ENCODE results near the gene MRPL43.
A peak's percentile ranks its signal among the peaks of the same experiment; 100 is the strongest.

Gene MRPL43

DNA sequence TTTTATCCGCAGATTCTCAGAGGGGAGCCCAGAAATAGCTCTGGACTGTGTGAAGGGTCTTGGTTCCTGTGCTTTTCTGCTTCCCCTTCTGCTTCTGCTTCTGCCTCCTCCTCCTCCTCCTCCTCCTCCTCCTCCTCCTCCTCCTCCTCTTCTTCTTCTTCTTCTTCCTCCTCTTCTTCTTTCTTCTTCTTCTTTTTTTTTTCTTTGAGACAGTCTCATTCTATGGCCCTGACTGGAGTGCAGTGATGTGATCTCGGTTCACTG is 32.1 kb upstream of the MRPL43 start:
- no peak for DNase-seq (ENCODE audit: low read depth in 2 of 2)

DNA sequence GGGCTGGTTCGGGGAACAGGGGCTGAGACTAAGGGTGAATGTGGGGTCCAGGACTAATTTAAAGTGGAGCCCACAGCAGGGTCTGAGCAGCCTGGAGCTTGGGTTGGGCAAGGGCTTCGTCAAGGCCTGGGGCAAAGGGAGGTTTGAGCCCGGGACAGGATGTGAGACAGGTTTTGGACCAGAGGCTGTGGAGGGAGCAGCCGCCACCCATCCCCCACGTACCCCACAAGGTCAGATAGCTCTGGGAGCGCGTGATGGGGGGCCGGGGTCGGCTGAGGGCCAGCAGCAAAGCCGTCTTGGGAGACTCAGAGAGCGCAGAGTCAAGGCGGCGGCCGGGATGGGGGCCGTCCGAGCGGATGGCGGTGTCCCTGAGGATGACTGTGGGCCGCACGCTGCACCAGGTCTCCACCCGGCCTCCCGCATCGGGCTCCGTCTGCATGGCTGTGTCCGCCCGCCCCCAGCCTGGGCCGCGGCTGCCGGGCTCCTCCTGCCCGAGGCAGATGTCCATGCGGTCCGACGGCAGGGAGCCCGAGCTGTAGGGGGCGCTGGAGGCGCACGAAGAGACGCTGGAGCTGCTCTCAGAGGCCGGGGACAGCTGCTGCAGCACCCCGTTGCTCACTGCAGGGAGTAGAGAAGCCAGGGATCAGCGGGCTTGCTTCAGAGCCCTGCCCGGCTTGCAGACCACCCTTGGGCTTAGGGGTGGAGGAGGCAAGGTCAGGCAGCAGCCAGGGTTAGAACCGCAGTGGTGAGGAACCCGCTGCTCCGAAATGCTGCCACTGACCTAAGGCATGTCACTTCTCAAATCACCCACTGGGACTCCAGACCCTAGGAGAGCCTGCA is 31.5 kb upstream of the MRPL43 start:
- DNase-seq (ENCODE audit: low read depth in 2 of 2), result peak in 1 of 2 donors; percentile 43

DNA sequence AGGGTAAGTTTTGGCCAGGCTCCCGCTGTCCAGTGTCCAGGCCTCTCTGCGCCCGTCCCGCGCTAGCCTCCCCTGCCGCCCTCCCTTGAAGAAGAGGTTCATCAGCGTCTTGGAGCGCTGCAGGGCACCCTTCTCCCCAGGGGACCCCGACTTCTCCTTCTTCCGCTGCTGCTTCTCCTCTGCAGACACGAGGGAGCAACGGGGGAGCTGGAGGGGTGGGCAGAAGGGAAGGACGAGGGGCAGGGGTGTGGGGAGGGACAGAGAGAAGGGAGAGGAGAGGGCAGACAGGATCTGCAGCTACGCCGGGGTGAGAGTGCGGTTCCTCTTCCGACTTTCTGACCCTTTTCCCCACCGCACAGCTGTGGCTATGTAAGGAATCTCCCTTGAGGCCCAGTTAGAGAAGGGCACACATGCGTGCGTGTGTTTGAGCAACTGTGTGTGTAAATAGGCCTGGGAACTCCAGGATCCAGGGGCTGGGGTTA is 30.9 kb upstream of the MRPL43 start:
- DNase-seq (ENCODE audit: low read depth in 2 of 2), result no peak

DNA sequence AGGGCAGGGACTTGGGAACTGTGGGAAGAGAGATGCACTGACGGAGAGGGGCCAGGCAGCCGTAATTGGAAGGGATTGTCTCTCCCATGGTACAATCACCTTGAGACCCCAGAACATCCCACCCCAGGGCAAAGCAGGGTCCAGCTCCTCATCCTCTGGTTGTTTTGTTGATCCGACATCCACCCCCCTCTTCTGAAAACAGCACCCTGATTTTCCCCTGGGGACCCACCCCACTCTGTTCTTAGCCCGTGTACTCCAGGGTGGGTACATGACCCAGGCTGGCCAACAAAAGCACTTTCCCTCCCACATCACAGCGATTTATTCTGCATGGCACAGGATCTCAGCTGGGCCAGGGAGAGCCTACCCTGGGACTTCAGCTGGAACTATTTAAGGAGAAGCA is 29.5 kb upstream of the MRPL43 start:
- no peak for DNase-seq (ENCODE audit: low read depth in 2 of 2)

DNA sequence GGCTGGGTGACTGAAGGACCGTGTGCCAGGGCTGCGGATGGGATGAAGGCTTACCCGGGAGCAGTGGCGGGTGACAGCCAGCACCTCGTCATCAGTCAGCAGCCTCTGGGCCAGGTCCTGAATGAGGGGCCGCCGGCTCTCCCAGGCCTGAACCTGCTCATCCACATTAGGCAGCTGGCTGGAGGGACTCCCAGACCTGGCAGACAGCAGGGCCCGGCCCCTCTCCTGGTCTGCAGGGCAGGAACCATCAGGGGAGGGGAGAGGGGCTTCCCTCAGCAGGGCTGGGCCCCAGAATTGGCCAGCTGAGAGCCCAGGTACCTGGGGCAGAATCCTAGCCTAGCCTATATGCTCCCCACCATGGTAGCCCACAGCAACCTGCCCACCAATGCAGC is 28.3 kb upstream of the MRPL43 start:
- DNase-seq (ENCODE audit: low read depth in 2 of 2), result no peak

DNA sequence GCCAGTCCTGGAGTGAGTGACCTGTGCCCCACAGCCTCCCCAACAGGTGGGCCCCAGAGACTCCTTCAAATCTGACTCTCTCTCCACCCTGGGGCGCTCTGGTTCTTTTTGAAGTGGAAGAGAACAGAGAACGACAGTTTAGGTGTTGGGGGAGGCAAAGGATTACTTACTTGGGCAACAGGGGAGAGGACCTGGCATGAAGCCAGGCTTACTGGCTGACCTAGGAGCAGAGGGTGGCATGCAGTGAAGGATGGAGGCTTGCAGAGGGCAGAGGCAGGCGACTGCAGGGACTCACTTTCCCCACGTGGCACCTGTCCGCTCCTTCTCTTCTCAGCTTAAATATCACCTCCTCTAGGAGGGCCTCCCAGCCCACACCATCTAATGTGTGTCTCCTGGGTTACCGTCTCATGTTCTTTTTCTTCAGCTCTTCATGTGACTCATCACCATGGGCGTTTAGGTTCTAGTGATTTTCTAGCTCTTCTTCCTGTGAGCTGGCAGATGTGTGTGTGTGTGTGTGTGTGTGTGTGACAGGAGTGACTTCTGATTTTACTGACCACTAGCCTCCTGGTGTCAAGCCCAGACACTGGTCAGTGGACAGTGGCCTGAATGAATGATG is 27.8 kb upstream of the MRPL43 start:
- no peak for DNase-seq (ENCODE audit: low read depth in 2 of 2)

DNA sequence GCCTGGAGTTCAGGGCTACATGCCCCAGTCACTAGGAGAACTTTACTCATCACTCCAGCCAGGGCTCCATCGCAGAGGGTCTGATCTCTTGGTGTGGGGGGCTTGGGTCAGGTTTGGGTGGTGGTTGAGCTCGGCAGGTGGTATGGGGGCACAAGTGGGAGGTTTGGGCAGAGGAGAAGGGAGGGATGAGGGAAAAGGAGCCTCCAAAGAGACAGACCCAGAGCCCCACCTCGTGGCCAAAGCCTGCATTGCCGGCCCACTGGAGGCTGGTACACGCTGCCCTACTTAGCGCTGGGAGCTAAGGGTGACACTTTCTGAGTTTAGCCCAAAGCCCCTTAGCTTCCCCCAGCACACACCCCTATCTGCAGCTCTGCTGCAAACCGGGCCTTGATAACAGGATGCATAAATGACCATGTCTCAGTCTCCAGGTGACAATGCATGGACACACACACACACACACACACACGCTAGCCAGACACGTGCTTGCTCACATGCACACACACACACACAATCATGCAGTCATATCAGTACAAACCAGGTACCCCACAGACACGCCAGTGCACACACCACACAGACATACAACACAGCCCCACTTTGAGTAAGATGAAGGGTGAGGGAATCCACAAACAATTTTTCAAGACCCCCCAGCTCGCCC is 27.1 kb upstream of the MRPL43 start:
- peak; percentile 36 to 62 for DNase-seq (ENCODE audit: low read depth in 2 of 2)

DNA sequence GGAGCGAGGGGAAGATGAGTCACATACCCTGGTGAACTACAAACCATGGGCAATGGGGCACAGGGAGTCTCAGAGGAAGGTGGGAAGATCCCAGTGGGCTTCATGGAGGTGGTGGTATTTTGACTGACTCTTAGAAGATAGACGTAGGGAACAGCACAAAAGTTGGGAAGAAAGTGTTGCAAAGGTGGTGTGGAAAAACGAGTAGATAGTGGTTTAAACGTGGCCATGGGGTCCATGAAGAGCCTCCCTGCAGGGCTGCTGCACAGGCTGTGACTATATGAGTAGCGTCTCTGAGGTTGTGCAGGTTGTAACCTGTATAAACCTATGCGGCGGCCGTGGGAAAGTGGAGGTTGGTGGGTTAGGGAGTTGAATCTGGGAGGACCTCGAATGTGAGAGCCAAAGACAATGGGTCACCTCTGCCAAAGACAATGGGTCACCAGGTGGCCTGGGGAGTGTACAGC is 26.1 kb upstream of the MRPL43 start:
- no peak for DNase-seq (ENCODE audit: low read depth in 2 of 2)

DNA sequence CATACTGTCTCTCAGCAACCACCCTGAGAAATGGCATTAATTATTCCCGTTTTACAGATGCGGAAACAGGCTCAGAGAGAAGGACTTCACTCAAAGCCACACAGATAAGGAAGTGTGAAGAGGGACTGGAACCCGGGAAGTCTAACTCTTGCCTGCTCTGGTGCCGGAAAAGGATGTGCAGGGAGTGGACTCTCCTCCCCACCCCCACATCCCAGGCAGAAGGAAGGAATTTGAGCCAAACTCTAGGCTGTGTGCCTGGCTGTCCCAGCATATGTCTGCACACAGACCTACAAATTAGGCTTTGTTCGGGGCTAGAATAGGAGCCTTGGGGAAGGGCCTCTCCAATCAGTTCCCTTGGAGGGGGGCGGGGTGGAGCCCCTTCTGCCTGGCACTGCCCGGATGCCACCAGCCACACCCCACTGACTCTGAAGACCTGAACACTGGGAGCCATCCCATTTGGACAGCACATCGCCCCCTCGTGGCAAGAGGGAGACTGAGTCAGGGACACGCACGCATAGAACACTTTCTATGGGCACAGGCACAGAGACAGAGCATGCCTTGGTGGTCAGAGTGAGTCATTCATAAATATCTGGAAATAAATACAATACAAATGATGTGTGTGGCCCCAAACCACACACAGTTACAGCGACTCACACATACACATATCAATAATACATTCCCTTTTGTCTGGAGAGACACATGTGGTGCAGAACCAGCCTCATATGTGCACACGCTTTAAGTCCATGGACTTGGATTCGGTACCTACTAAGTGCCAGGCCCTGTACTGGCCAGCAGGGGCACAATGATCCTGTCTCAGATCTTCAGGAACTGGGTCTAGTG is 25.4 kb upstream of the MRPL43 start:
- peak; percentile 56 to 58 for DNase-seq (ENCODE audit: low read depth in 2 of 2)

DNA sequence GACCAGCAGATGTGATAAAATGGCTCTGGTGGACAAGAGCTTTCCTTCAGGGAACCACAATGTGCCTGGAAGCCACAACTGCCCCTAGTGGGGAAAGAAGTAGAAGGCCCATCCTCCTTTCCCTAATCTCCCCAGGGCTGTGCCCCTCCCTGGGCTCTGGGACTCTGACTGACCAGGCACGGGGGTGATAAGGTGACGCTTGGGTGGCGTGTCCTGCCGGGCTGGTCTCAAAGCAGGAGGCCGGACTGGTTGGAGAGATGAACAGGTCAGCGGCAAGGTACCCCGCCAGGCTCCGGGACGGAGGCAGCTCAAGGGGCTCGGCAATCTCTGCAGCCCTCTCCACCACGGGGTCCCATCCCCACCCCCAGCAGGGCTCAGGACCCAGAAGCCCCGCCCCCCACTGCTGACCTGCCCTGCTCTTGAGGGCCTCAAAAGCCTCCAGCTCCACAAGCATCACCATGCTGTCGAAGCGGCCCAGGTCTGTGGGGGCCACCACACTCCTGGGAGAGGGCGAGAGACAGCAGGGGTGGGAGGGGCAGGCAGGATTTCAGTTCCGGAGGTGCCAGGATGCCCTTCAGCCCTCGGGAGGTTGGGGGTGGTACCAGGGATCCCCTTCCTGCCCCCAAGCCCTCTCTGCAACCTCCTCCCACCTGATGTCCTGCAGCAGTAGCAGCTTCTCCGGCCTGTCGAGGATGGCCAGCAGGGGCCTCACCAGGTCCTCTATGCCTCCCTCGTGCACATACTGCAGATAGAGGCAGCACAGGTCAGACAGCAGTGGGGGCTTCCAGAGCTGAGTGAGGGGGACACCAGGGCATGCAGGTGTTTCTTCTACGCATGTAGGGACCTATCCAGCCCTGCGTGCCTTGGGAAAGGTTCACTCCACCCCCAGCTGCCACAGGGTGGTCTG is 24.5 kb upstream of the MRPL43 start:
- no peak for DNase-seq (ENCODE audit: low read depth in 2 of 2)

DNA sequence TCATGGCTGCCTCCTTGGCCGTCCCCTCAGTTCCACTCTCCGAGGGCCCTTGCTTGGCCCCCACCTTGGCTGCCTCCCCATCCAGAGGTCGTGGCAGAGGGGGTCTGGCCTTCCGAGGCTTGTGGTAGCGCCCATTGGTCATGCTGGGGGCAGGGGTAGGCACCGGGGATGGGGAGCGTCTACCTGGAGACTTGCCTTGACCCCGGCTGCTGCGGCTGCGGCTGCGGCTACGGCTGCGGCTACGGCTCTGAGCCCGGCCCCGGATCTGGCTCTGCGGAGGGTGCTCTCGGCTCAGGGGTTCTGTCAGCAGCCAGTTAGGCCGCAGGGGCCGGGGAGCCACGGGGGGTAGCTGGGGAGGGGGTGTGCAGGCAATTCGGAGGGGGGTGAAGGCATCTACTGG is 23.0 kb upstream of the MRPL43 start:
- no peak for DNase-seq (ENCODE audit: low read depth in 2 of 2)

DNA sequence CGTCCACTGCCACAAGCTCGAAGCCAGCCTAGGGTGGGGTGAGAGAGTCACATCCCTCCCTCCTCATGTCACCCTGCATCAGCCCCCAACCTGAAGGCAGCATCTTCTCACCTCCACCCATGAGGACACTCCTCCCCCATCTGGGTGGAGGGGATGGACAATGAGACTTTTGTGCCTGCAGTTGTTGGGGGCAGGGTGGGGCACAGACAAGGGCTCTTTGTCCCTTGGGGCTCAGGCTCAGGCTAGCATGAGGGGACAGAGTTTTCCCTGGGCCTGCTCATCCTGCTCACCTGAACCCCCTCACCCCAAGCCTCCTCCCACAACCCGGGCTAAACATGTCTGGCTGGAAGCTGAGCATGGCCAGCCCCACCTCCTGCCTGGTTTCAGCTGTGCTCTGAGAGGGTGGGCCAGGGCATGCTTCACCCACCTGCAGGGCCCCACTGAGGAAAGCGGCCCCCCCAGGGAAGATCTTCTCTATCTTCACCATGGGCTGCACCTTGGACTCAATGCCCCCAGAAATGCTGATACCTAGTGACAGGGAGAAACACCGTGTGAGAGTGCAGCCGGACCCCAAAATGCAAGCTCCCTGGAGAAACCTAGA is 21.6 kb upstream of the MRPL43 start:
- no peak for DNase-seq (ENCODE audit: low read depth in 2 of 2)

DNA sequence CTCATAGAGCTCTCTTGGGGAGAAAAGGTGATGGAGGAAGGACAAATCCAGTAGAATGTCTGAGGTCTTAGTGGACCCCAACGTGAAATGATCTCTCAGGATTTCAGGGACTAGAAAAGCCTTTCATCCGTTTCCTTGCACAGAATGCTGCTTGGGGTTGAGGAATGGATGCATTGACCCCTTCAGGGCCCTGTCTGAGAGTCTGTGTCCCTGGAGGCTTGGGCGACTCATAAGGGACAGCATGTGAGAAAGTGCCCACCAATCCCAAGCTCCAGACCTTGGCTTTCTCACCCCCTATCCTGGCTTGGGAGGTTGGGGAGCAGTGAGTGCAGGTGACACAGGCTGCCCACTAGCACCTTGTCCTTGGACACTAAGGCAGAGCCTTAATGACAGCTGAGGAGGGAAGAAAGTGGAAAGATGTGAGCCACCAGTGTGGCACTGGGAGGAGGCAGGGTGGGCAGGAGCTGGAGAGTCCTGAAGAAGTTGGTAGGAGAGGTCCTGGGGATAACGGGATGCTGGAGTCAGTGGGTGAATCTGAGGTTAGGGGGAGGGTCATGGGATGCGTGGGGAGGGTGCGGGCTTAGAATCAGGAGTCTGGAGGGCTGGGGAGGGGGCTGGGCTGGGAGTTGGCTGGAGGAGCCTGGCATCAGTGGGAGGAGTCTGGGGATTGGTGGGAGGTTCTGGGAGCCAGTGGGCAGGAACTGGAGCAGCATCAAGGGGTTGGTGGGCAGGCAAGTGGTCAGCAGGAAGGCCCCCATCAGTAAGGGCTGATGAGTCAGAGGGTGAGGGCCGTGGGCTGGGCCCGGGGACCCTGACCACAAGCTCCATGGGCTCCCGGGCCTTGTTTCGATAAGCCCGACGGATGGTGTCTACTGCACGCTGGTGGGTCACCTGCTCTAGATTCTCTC is 20.9 kb upstream of the MRPL43 start:
- DNase-seq (ENCODE audit: low read depth in 2 of 2), result no peak

DNA sequence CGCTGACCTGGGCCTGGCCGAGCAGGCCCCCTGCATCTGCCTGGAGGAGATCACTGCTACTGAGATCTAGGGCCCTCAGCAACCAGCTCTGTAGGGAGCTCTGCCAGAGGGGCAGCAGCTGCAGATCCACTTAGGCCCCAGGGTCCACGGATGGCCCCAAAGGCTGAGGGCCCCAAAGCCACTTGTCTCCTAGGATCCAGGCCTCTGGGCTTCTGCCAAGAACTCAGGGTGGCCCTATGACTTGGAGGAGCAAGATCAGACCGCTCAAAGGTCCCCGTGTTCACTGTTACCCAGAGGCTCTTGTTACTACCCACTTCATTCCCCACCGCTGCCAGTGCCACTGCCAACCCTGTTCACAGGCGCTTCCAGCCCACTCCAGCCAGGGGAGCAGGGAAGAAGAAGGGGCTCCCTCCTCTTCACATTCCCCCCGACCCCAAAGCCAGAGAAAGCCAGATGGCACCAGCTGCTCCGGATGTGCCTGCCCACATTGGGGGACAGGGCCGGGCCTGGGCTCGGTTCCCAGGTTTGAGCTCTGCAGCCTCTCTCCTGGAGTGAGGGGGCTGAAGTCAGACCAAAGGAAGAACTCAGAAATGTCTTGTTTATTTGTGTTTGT is 19.9 kb upstream of the MRPL43 start:
- DNase-seq (ENCODE audit: low read depth in 2 of 2), result no peak

DNA sequence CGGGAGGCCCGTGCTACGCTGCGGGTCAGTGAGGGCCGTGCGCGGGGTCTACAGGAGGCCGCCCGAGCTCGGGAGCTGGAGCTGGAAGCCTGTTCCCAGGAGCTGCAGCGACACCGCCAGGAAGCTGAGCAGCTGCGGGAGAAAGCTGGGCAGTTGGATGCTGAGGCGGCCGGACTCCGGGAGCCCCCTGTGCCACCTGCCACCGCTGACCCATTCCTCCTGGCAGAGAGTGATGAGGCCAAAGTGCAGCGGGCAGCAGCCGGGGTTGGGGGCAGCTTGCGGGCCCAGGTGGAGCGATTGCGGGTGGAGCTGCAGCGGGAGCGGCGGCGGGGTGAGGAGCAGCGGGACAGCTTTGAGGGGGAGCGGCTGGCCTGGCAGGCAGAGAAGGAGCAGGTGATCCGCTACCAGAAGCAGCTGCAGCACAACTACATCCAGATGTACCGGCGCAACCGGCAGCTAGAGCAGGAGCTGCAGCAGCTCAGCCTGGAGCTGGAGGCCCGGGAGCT is 19.3 kb upstream of the MRPL43 start:
- DNase-seq (ENCODE audit: low read depth in 2 of 2), result no peak

DNA sequence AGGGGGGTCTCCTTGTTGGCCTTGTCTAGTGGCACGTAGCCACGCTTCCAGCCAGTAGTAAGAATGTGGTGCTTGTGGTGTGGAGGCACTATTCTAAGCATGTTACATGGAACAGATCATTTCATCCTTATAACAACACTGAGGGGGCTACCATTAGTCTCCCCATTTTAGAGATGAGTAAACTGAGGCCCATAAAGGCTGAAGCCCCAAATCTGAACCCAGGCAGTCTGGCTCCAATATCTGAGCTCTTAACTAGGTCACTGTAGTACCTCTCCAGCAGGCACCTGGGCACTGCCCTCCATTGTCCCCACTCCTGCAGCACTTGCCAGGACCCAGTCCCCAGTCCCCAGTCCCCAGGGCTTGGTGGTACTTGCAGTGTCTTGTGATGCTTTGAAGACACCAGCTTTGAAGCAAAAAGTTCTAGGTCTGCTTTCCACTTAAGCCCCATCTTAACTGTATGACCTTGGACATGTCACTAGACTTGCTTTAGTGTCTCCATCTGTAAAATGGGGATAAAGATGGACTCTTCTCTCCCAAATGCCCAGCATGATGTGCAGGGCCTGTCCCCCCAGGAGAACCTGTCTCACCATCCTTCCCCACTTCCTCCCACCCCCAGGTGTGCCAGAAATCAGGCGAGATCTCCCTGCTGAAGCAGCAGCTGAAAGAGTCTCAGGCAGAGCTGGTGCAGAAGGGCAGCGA is 18.7 kb upstream of the MRPL43 start:
- no peak for DNase-seq (ENCODE audit: low read depth in 2 of 2)

DNA sequence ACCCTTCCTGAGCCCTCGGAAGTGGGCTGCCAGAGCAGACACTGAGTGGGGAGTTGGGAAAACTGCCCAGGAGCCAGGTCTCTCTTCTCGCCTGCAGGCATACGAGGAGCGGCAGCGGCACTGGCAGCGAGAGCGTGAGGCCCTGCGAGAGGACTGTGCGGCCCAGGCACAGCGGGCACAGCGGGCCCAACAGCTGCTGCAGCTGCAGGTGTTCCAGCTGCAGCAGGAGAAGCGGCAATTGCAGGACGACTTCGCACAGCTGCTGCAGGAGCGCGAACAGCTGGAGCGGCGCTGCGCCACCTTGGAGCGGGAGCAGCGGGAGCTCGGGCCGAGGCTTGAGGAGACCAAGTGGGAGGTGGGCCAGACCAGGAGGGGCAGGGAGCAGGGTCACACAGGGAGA is 18.1 kb upstream of the MRPL43 start:
- DNase-seq (ENCODE audit: low read depth in 2 of 2), result no peak

DNA sequence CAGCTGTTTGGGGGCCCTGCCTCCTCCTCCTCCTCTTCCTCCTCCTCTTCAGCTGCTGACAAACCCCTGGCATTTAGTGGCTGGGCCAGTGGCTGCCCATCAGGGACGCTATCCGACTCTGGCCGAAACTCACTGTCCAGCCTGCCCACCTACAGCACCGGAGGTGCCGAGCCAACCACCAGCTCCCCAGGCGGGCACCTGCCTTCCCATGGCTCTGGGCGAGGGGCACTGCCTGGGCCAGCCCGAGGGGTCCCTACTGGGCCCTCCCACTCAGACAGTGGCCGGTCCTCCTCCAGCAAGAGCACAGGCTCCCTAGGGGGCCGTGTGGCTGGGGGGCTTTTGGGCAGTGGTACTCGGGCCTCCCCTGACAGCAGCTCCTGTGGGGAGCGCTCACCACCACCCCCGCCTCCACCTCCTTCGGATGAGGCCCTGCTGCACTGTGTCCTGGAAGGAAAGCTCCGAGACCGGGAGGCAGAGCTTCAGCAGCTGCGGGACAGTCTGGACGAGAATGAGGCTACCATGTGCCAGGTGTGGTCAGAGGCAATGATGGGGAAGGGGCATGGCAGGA is 16.4 kb upstream of the MRPL43 start:
- no peak for DNase-seq (ENCODE audit: low read depth in 2 of 2)
